CD14-positive monocyte (primary cell): ENCODE data around the gene IDI1. TPM values are rescaled to one million over a fixed set of nuclear protein-coding genes. Genes with fewer than 3 reads are reported as not detected.
"Not testable (repeated sequence)": the region's sequence is repeated elsewhere in the genome, so short reads cannot be mapped to it uniquely, and the experiment has no call there.

Experiments
- DNase-seq, 3 donors: peaks; one replicate each; pipeline ENCODE4 v3.0.0-alpha.2; 2011 to 2022
- H2AFZ ChIP-seq: 2 replicates; pipeline ENCODE4 v1.6.0; 2012; ENCODE audit warnings: mild to moderate bottlenecking, low read depth, low read length, inconsistent platforms; ENCODE audit not compliant: insufficient read depth, poor library complexity, severe bottlenecking
- H3K27ac ChIP-seq, 2 donors: 1 replicate in 1 of 2; 2 replicates in 1 of 2; pipeline ENCODE4 v1.5.1; 2012 to 2013; ENCODE audit warnings: low read length in 2 of 2, control low read depth in 1 of 2, inconsistent platforms in 1 of 2, low read depth in 1 of 2, mild to moderate bottlenecking in 1 of 2
- H3K27me3 ChIP-seq, 2 donors: one replicate each; pipeline versions ENCODE4 v1.6.0 to v1.6.1; 2011 to 2013; ENCODE audit warnings: low read length in 2 of 2; ENCODE audit not compliant: control insufficient read depth in 2 of 2, insufficient read depth in 2 of 2
- H3K36me3 ChIP-seq, 2 donors: replicated peaks in 1 of 2; 1 replicate in 1 of 2; 2 replicates in 1 of 2; pipeline versions ENCODE4 v1.5.1 to v1.6.1; 2012 to 2013; ENCODE audit warnings: low read length in 2 of 2, control low read depth in 1 of 2, inconsistent platforms in 1 of 2, mild to moderate bottlenecking in 1 of 2; ENCODE audit not compliant: insufficient read depth in 2 of 2, control insufficient read depth in 1 of 2
- H3K4me1 ChIP-seq, 2 donors: 1 replicate in 1 of 2; 2 replicates in 1 of 2; pipeline versions ENCODE4 v1.5.1 to v1.6.1; 2012 to 2013; ENCODE audit warnings: low read length in 2 of 2, control low read depth in 1 of 2, inconsistent platforms in 1 of 2, mild to moderate bottlenecking in 1 of 2, moderate library complexity in 1 of 2; ENCODE audit not compliant: insufficient read depth in 2 of 2, control insufficient read depth in 1 of 2
- H3K4me2 ChIP-seq: replicated peaks from 2 replicates; pipeline ENCODE3; 2012; ENCODE audit warnings: low read length, moderate library complexity, mild to moderate bottlenecking; ENCODE audit not compliant: poor library complexity, severe bottlenecking; ENCODE audit errors: extremely low read depth
- H3K4me3 ChIP-seq, 3 experiments: fragments of 200-600 bp in 1 of 3; sonication (generic) in 1 of 3; replicated peaks in 1 of 3; 1 replicate in 2 of 3; 2 replicates in 1 of 3; pipeline ENCODE4 v1.5.1; 2011 to 2013; ENCODE audit warnings: low read length in 3 of 3, mild to moderate bottlenecking in 3 of 3, control low read depth in 2 of 3, low read depth in 2 of 3, inconsistent platforms in 1 of 3, moderate library complexity in 1 of 3
- H3K79me2 ChIP-seq: 2 replicates; pipeline ENCODE4 v1.6.0; 2012; ENCODE audit warnings: mild to moderate bottlenecking, control low read depth, inconsistent platforms, low read length, moderate library complexity; ENCODE audit not compliant: insufficient read depth
- H3K9ac ChIP-seq: 2 replicates; pipeline ENCODE4 v1.6.0; 2017; ENCODE audit warnings: low read length, mild to moderate bottlenecking; ENCODE audit not compliant: insufficient read depth, poor library complexity, severe bottlenecking
- H3K9me3 ChIP-seq, 2 donors: replicated peaks in 1 of 2; 1 replicate in 1 of 2; 2 replicates in 1 of 2; pipeline versions ENCODE4 v1.5.1 to v1.6.1; 2012 to 2013; ENCODE audit warnings: low read length in 2 of 2, control low read depth in 1 of 2; ENCODE audit not compliant: control insufficient read depth in 1 of 2, insufficient read depth in 1 of 2
- H4K20me1 ChIP-seq: 2 replicates; pipeline ENCODE4 v1.6.0; 2012; ENCODE audit warnings: mild to moderate bottlenecking, low read length, control low read depth, moderate library complexity; ENCODE audit not compliant: insufficient read depth
- H3K27ac Mint-ChIP-seq, 7 donors: one replicate each; pipeline ENCODE4 v1.8.0; 2020; ENCODE audit warnings: mild to moderate bottlenecking in 7 of 7, mixed read lengths in 7 of 7, moderate library complexity in 6 of 7, inconsistent platforms in 2 of 7
- H3K27me3 Mint-ChIP-seq, 3 donors: one replicate each; pipeline ENCODE4 v1.8.0; 2021 to 2022; ENCODE audit warnings: low read depth in 3 of 3, mild to moderate bottlenecking in 3 of 3, mixed read lengths in 3 of 3, moderate library complexity in 3 of 3, inconsistent platforms in 1 of 3
- H3K36me3 Mint-ChIP-seq, 2 donors: one replicate each; pipeline ENCODE4 v1.8.0; 2020; ENCODE audit warnings: mixed read lengths in 2 of 2, inconsistent platforms in 1 of 2, mild to moderate bottlenecking in 1 of 2
- H3K4me1 Mint-ChIP-seq: one replicate; pipeline ENCODE4 v1.8.0; 2020; ENCODE audit warnings: mild to moderate bottlenecking, mixed read lengths
- H3K4me3 Mint-ChIP-seq, 2 donors: one replicate each; pipeline ENCODE4 v1.8.0; 2020; ENCODE audit warnings: mild to moderate bottlenecking in 2 of 2, mixed read lengths in 2 of 2, moderate library complexity in 1 of 2
- H3K9me3 Mint-ChIP-seq, 7 donors: one replicate each; pipeline ENCODE4 v1.8.0; 2020 to 2022; ENCODE audit warnings: mixed read lengths in 7 of 7, mild to moderate bottlenecking in 6 of 7, moderate library complexity in 6 of 7, inconsistent platforms in 2 of 7
- WGBS: methylation state at CpG from one replicate; pipeline ENCODE4 v1.1.5; 2013; ENCODE audit warnings: missing lambda C conversion rate; ENCODE audit not compliant: insufficient coverage; 5-methylcytosine and 5-hydroxymethylcytosine counted together
- intact Hi-C, 2 donors: fragments of 100-400 bp; cut with micrococcal nuclease; formaldehyde crosslinking; loops; one replicate each; pipeline versions ENCODE4 v1.15.0 to v1.15.1; 2023
- polyA plus RNA-seq, 3 donors: library from polyadenylated mRNA; depleted of rRNA in 1 of 3; unstranded in 2 of 3; stranded (reverse) in 1 of 3; fragments of 300-500 nt in 2 of 3; fragments of >200 nt in 1 of 3; fragmentation: Illumina TruSeq in 2 of 3; gene quantifications; 1 replicate in 2 of 3; 2 replicates in 1 of 3; pipeline ENCODE4 v1.2.3, GENCODE V29; 2012 to 2021
- TF ChIP-seq, protein P1 (sequence below): fragments of 200-600 bp; IDR thresholded peaks from one replicate; pipeline ENCODE4 v1.8.0; 2022; ENCODE audit warnings: antibody characterized with exemption, mild to moderate bottlenecking

The IDI1 gene
- polyA plus RNA-seq, 3 donors, result 35.0 to 139 (median 46.9) TPM

DNA sequence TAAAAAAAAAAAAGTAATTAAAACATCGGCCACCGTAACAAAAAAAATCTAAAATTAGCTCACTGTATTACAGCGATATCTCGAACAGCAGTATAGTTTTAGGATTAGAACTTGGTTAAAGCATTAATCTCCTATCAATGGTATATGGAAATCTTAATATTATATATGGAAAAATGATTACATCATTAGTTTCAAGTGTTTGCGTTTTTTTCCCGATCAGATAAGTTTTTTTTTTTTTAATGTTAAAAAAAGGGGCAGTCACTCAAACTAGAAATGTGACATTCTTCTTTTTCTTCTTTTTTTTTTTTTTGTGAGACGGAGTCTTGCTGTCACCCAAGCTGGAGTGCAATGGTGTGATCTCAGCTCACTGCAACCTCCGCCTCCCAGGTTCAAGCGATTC, 7.4 kb downstream of the IDI1 start:
- Histone ChIP-seq H4K20me1 (peaks cover 3% of the 10 kb centered on the region), H3K9ac (no peak overlapping the region), H3K27ac (no peak overlapping the region), H3K79me2 (peaks cover 39% of the 10 kb centered on the region), H3K36me3 (peaks cover 36 to 60% of the 10 kb centered on the region in 2 donors), H3K27me3 (no peaks in the 10 kb centered on the region), H3K4me1 (peaks cover 27 to 44% of the 10 kb centered on the region in 2 donors), H3K9me3 (no peaks in the 10 kb centered on the region), H3K4me3 (no peak overlapping the region), H2AFZ (no peak overlapping the region), H3K4me2 (no peak overlapping the region)
- no peak for DNase-seq
- TF ChIP-seq, protein P1, sequence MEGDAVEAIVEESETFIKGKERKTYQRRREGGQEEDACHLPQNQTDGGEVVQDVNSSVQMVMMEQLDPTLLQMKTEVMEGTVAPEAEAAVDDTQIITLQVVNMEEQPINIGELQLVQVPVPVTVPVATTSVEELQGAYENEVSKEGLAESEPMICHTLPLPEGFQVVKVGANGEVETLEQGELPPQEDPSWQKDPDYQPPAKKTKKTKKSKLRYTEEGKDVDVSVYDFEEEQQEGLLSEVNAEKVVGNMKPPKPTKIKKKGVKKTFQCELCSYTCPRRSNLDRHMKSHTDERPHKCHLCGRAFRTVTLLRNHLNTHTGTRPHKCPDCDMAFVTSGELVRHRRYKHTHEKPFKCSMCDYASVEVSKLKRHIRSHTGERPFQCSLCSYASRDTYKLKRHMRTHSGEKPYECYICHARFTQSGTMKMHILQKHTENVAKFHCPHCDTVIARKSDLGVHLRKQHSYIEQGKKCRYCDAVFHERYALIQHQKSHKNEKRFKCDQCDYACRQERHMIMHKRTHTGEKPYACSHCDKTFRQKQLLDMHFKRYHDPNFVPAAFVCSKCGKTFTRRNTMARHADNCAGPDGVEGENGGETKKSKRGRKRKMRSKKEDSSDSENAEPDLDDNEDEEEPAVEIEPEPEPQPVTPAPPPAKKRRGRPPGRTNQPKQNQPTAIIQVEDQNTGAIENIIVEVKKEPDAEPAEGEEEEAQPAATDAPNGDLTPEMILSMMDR, result no peak
- intact Hi-C loops, result loop anchor here in 1 of 2 donors (5.0 kb wide), 2 partner anchors 49 to 114 kb away; no protein-coding TSS in a partner anchor
- Mint-ChIP-seq H3K4me3 (no peak overlapping the region), H3K4me1 (peaks cover 34% of the 10 kb centered on the region), H3K27me3 (peaks cover 0 to under 1% (median 0%) of the 10 kb centered on the region in 3 donors), H3K27ac (no peak overlapping the region), H3K9me3 (no peaks in the 10 kb centered on the region), H3K36me3 (peaks cover 46 to 57% of the 10 kb centered on the region in 2 donors)
- 93% methylated on average over 3 of the region's 9 CpGs for WGBS

DNA sequence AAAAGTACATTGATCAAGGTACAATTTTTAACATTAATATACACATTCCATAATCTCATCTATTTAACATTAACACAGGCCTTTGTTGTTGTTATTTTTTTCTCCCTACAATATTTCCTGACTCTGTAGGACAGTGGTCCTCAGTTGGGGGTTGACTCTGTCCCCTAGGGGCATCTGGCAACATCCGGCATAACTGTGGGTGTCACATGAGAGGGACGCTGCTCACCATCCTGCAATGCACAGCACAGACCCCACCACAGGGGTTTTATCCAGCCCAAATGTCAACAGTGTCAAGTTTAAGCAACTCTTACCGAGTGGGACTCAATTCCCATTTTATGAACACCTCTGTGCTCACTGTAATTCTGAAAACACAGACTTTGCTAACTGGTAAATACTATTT, 8.8 kb downstream of the IDI1 start:
- no peak overlapping the region for H3K4me3 Mint-ChIP-seq
- Histone ChIP-seq H3K27ac (peak overlapping the region in 1 of 2 donors; percentile 36), H3K4me2 (no peak overlapping the region), H3K9me3 (no peaks in the 10 kb centered on the region), H3K36me3 (peaks cover 36 to 63% of the 10 kb centered on the region in 2 donors), H2AFZ (no peak overlapping the region), H3K79me2 (peaks cover 25% of the 10 kb centered on the region), H4K20me1 (peaks cover 3% of the 10 kb centered on the region), H3K27me3 (no peaks in the 10 kb centered on the region), H3K9ac (no peak overlapping the region), H3K4me3 (no peak overlapping the region), H3K4me1 (peaks cover 23 to 31% of the 10 kb centered on the region in 2 donors)
- H3K36me3 Mint-ChIP-seq, result peaks cover 49 to 56% of the 10 kb centered on the region in 2 donors
- TF ChIP-seq, protein P1, result no peak
- intact Hi-C loops, result loop anchor here in 1 of 2 donors (5.0 kb wide), 2 partner anchors 48 to 113 kb away; no protein-coding TSS in a partner anchor
- H3K27ac Mint-ChIP-seq, result peak overlapping the region in 4 of 7 donors; percentile 1 to 56 (median 30)
- peaks cover 24% of the 10 kb centered on the region for H3K4me1 Mint-ChIP-seq
- WGBS, result 92% methylated on average over 2 of the region's 3 CpGs
- H3K27me3 Mint-ChIP-seq, result peaks cover 0 to 2% (median 0%) of the 10 kb centered on the region in 3 donors
- no peak for DNase-seq
- no peaks in the 10 kb centered on the region for H3K9me3 Mint-ChIP-seq

DNA sequence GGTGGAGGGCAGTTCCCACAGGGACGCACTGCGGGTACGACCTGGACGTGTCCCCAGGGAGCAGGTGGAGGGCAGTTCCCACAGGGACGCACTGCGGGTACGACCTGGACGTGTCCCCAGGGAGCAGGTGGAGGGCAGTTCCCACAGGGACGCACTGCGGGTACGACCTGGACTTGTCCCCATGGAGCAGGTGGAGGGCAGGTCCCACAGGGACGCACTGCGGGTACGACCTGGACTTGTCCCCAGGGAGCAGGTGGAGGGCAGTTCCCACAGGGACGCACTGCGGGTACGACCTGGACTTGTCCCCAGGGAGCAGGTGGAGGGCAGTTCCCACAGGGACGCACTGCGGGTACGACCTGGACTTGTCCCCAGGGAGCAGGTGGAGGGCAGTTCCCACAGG, 10.2 kb downstream of the IDI1 start:
- H3K27me3 Mint-ChIP-seq, H3K27ac ChIP-seq, H3K9me3 ChIP-seq, DNase-seq, H3K27me3 ChIP-seq, H4K20me1 ChIP-seq, H3K4me3 ChIP-seq, intact Hi-C loops, H2AFZ ChIP-seq, H3K9me3 Mint-ChIP-seq, H3K27ac Mint-ChIP-seq, H3K4me2 ChIP-seq, H3K4me3 Mint-ChIP-seq, H3K9ac ChIP-seq: not testable (repeated sequence)
- H3K79me2 ChIP-seq, result peaks cover 13% of the 10 kb centered on the region
- peaks cover 10 to 17% of the 10 kb centered on the region in 2 donors for H3K4me1 ChIP-seq
- WGBS, result no CpG with 5 or more reads among the region's 20 CpGs
- H3K36me3 ChIP-seq, result peaks cover 36 to 63% of the 10 kb centered on the region in 2 donors
- peaks cover 11% of the 10 kb centered on the region for H3K4me1 Mint-ChIP-seq
- peaks cover 49 to 53% of the 10 kb centered on the region in 2 donors for H3K36me3 Mint-ChIP-seq
